AML-193 (cell line): ENCODE measurements around the gene TEX53.

Source experiments
- DNase-seq, 2 experiments: peaks; one replicate each; lab custom pipeline; 2025; lab: John Stamatoyannopoulos, UW

TEX53 gene

GRCh38 chr9:114657705-114658104, at the start of gene TEX53:
TSS of gene TEX53 (minus strand) at chr9:114657805. CDS start at chr9:114657774, 31 bp downstream.
- DNase-seq, result no peak

GRCh38 chr9:114706711-114707110, 49.1 kb upstream of the TEX53 start:
- no peak for DNase-seq

GRCh38 chr9:114701988-114702387, 44.4 kb upstream of the TEX53 start:
- DNase-seq, result no peak

GRCh38 chr9:114697951-114698351, 40.3 kb upstream of the TEX53 start:
- no peak for DNase-seq

GRCh38 chr9:114696814-114697544, 39.4 kb upstream of the TEX53 start:
- DNase-seq, result no peak

GRCh38 chr9:114695948-114696347, 38.3 kb upstream of the TEX53 start:
- no peak for DNase-seq

GRCh38 chr9:114694719-114695269, 37.2 kb upstream of the TEX53 start:
- no peak for DNase-seq

GRCh38 chr9:114694146-114694545, 36.5 kb upstream of the TEX53 start:
- DNase-seq, result no peak

- no peak for DNase-seq
Measured at GRCh38 chr9:114693248-114693855, 35.7 kb upstream of the TEX53 start.

GRCh38 chr9:114691956-114692295, 34.3 kb upstream of the TEX53 start:
- DNase-seq, result no peak

GRCh38 chr9:114691046-114691955, 33.7 kb upstream of the TEX53 start:
- no peak for DNase-seq

- no peak for DNase-seq
Measured at GRCh38 chr9:114690308-114690707, 32.7 kb upstream of the TEX53 start.

GRCh38 chr9:114689813-114690212, 32.2 kb upstream of the TEX53 start:
- no peak for DNase-seq

GRCh38 chr9:114688909-114689610, 31.5 kb upstream of the TEX53 start:
- DNase-seq, result no peak

GRCh38 chr9:114688379-114688778, 30.8 kb upstream of the TEX53 start:
- DNase-seq, result no peak

GRCh38 chr9:114687034-114687433, 29.4 kb upstream of the TEX53 start:
- no peak for DNase-seq

- DNase-seq, result no peak
Measured at GRCh38 chr9:114685951-114686350, 28.3 kb upstream of the TEX53 start.

GRCh38 chr9:114684036-114684435, 26.4 kb upstream of the TEX53 start:
- no peak for DNase-seq

- no peak for DNase-seq
Measured at GRCh38 chr9:114682846-114683245, 25.2 kb upstream of the TEX53 start.

- peak; percentile 58 to 78 for DNase-seq
Measured at GRCh38 chr9:114681594-114682332, 24.2 kb upstream of the TEX53 start, which contains the start of gene TEX48. TSS of gene TEX48 (minus strand) at chr9:114682192. CDS start at chr9:114671723, 10,469 bp downstream.
